PC-3 (cell line): ENCODE data around the gene ADAT1.

Source experiments
- CTCF ChIP-seq: fragments of 300-600 bp; sonication (generic); conservative IDR thresholded peaks from 2 replicates; pipeline ENCODE4 v1.5.1; 2017; ENCODE audit warnings: antibody characterized with exemption, low read depth, mild to moderate bottlenecking, low read length
- EZH2 ChIP-seq: fragments of 300-600 bp; sonication (generic); IDR thresholded peaks from one replicate; pipeline ENCODE4 v1.6.1; 2017; ENCODE audit warnings: antibody characterized with exemption, mild to moderate bottlenecking, low read length; ENCODE audit not compliant: unreplicated experiment

GRCh38 chr16:75667503-75667902, 44.4 kb upstream of the ADAT1 start:
- no peak for TF ChIP-seq CTCF
- no peak for TF ChIP-seq EZH2
